Activated naive CD4-positive, alpha-beta T cell (primary cell): ENCODE results near the gene RNF17.
"Not testable (repeated sequence)": the region's sequence is repeated elsewhere in the genome, so short reads cannot be mapped to it uniquely, and the experiment has no call there.

Experiments used
- DNase-seq, 4 experiments: peaks; one replicate each; lab custom pipeline; 2025; lab: John Stamatoyannopoulos, UW

The RNF17 gene

GRCh38 chr13:24742977-24743376 lies 21.0 kb upstream of the RNF17 start:
- DNase-seq, result no peak

- DNase-seq, result no peak
Measured at GRCh38 chr13:24744247-24744646, 19.7 kb upstream of the RNF17 start.

GRCh38 chr13:24745516-24745860 lies 18.5 kb upstream of the RNF17 start:
- no peak for DNase-seq

GRCh38 chr13:24745861-24746617 lies 17.9 kb upstream of the RNF17 start:
- DNase-seq, result no peak

GRCh38 chr13:24746618-24747247 lies 17.2 kb upstream of the RNF17 start:
- DNase-seq, result no peak

GRCh38 chr13:24747248-24748060 lies 16.5 kb upstream of the RNF17 start:
- no peak for DNase-seq

GRCh38 chr13:24748061-24748400 lies 15.9 kb upstream of the RNF17 start:
- DNase-seq, result no peak

- no peak for DNase-seq
Measured at GRCh38 chr13:24759197-24759596, 4.8 kb upstream of the RNF17 start.

- no peak for DNase-seq
Measured at GRCh38 chr13:24764276-24764630, 284 bp downstream of the RNF17 start.

- no peak for DNase-seq
Measured at GRCh38 chr13:24777171-24777570, 13.2 kb downstream of the RNF17 start.

- DNase-seq, result no peak
Measured at GRCh38 chr13:24784319-24784718, 20.4 kb downstream of the RNF17 start.

GRCh38 chr13:24788538-24788937 lies 24.6 kb downstream of the RNF17 start:
- DNase-seq, result no peak

GRCh38 chr13:24802074-24802473 lies 38.1 kb downstream of the RNF17 start:
- no peak for DNase-seq

- no peak for DNase-seq
Measured at GRCh38 chr13:24821207-24821606, 57.2 kb downstream of the RNF17 start.

GRCh38 chr13:24822640-24823039 lies 58.7 kb downstream of the RNF17 start:
- no peak for DNase-seq

GRCh38 chr13:24823122-24823710 lies 59.2 kb downstream of the RNF17 start:
- DNase-seq, result not testable (repeated sequence)

GRCh38 chr13:24827799-24828198 lies 63.8 kb downstream of the RNF17 start:
- no peak for DNase-seq

- no peak for DNase-seq
Measured at GRCh38 chr13:24834902-24835510, 71.0 kb downstream of the RNF17 start.

GRCh38 chr13:24837528-24837927 lies 73.6 kb downstream of the RNF17 start:
- DNase-seq, result not testable (repeated sequence)

GRCh38 chr13:24842549-24843274 lies 78.7 kb downstream of the RNF17 start:
- no peak for DNase-seq

GRCh38 chr13:24851546-24851945 lies 87.6 kb downstream of the RNF17 start:
- no peak for DNase-seq

- DNase-seq, result no peak
Measured at GRCh38 chr13:24854311-24854710, 90.3 kb downstream of the RNF17 start.
